ENCODE measurements around the gene CFAP157. TPM values are rescaled to one million over a fixed set of nuclear protein-coding genes. Genes with fewer than 3 reads are reported as not detected.

Gene CFAP157
- total RNA-seq, 1 experiment from 2014 or later = 0.22 TPM

DNA sequence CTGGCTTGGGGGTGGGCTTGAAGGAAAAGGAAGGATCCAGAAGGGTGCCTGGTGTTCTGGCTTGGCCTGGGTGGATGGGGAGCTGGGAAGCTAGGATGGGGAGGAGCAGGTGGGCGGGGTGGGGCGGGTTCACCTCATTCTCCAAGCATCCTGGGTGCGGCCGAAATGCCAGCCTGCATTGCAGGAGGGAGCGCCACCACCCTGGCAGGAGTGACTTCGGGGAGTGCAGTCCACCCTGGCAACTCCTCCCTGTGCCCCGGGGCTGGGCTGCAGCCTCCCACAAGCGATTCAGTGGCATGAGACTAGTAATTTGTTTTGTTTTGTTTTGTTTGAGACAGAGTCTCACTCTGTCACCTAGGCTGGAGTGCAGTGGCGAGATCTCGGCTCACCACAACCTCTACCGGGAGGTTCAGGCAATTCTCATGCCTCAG lies 14.6 kb downstream of the CFAP157 start:
- H3K27me3 ChIP-seq (ENCODE audit: insufficient read depth, low read length) = no peaks in the 10 kb centered on the region
- intact Hi-C loops (cut with micrococcal nuclease) = loop anchor here (1.0 to 5.0 kb wide), 3 partner anchors 109 to 217 kb away; partner anchors contain the start of gene STXBP1
- no peaks in the 10 kb centered on the region for H4K20me1 ChIP-seq (ENCODE audit: insufficient read depth)
- peak; percentile 79 for ATAC-seq
- H3K4me2 ChIP-seq (ENCODE audit: low read length) = peak overlapping the region; percentile 86
- TF ChIP-seq ZFX (IDR thresholded peaks at IDR 0.05) (no peak), POLR2AphosphoS5 (IDR thresholded peaks at IDR 0.05; ENCODE audit: low read depth, low read length) (peak; percentile 61)
- BruUV-seq (replicated peaks) = no TSS peak
- peak overlapping the region; percentile 27 to 48 for H3K4me3 ChIP-seq (replicated peaks in 1 of 2; ENCODE audit: low read depth in 1 of 2, low read length in 2 of 2)
- POLR2A ChIA-PET = interaction anchor here (0.6 to 1.2 kb wide), 7 partner anchors 8 to 149 kb away, joined by 3 to 7 read pairs (median 3); partner anchors contain the start of gene TOR2A
- H3K36me3 ChIP-seq (ENCODE audit: control insufficient read depth in 1 of 2, insufficient read depth in 2 of 2, low read length in 2 of 2) = no peaks in the 10 kb centered on the region
- H3K9me3 ChIP-seq (ENCODE audit: control insufficient read depth in 1 of 2, insufficient read depth in 1 of 2, low read depth in 1 of 2, low read length in 2 of 2) = no peaks in the 10 kb centered on the region
- H3K9ac ChIP-seq (ENCODE audit: low read length) = peak overlapping the region; percentile 42
- no peaks in the 10 kb centered on the region for H3K9me2 ChIP-seq (ENCODE audit: insufficient read depth)
- no peaks in the 10 kb centered on the region for H3K79me2 ChIP-seq (ENCODE audit: insufficient read depth, low read length)
- CTCF ChIA-PET = interaction anchor here (0.6 to 2.7 kb wide), 6 partner anchors 13 to 200 kb away, joined by 3 to 17 read pairs (median 4); partner anchors contain the start of genes ST6GALNAC4 and TOR2A
- H2AFZ ChIP-seq (ENCODE audit: low read depth, low read length, poor library complexity, severe bottlenecking) = peak overlapping the region; percentile 31
- peak overlapping the region; percentile 93 for H3K27ac ChIP-seq (ENCODE audit: low read depth, low read length)
- DNase-seq (ENCODE audit: low read depth, low spot score) = peak; percentile 56
- RAD21 ChIA-PET (ENCODE audit: low non-redundant PET in 1 of 2, low total read pairs in 2 of 2, uncharacterized antibody in 2 of 2, unreplicated experiment in 2 of 2) = no interaction called here
- peaks cover 54 to 64% of the 10 kb centered on the region in 2 experiments for H3K4me1 ChIP-seq (ENCODE audit: control insufficient read depth in 1 of 2, insufficient read depth in 2 of 2, low read length in 2 of 2)

DNA sequence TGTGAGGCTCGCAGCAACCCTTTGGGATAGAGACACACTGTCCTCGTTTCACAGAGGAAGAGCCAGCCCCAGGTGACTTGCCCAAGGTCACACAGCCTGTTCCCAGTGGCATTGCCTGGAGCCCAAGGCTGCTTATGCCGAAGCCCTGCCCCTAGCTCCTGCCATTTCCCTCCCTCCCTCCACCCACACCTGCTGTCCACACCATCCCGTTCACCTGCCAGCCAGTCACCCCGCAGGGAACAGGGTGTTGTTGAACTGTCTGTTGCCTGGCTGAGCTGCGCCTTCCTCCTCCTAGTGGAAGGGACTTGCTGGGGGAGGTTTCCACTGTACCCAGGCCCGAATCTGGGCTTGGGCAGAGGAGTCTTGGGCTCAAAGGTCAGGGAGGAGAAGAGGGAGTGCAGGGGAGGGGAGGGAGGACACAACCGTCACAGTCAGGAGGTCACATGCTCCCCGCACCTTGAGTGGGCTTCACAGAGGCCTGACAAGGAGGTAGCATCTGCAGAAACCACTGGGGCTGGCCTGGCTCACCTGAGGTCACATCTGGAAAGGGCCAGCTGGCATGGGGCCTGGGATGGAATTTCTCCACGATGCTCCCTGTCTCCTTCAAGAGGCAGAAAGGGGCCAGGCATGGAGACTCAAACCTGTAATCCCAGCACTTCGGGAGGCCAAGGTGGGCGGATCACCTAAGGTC lies 15.4 kb downstream of the CFAP157 start:
- H3K4me1 ChIP-seq (ENCODE audit: control insufficient read depth in 1 of 2, insufficient read depth in 2 of 2, low read length in 2 of 2) = peaks cover 54 to 62% of the 10 kb centered on the region in 2 experiments
- H3K36me3 ChIP-seq (ENCODE audit: control insufficient read depth in 1 of 2, insufficient read depth in 2 of 2, low read length in 2 of 2) = no peaks in the 10 kb centered on the region
- ChIA-PET POLR2A (interaction anchor here (0.9 to 1.2 kb wide), 4 partner anchors 9 to 133 kb away, joined by 3 to 7 read pairs (median 4); partner anchors contain the start of gene TOR2A), RAD21 (ENCODE audit: low non-redundant PET in 1 of 2, low total read pairs in 2 of 2, uncharacterized antibody in 2 of 2, unreplicated experiment in 2 of 2) (no interaction called here), CTCF (interaction anchor here (1.0 to 2.7 kb wide), 5 partner anchors 13 to 199 kb away, joined by 3 to 17 read pairs (median 4); partner anchors contain the start of genes ST6GALNAC4 and TOR2A)
- peak overlapping the region; percentile 93 for H3K27ac ChIP-seq (ENCODE audit: low read depth, low read length)
- no peaks in the 10 kb centered on the region for H3K27me3 ChIP-seq (ENCODE audit: insufficient read depth, low read length)
- no peaks in the 10 kb centered on the region for H4K20me1 ChIP-seq (ENCODE audit: insufficient read depth)
- H3K4me2 ChIP-seq (ENCODE audit: low read length) = peak overlapping the region; percentile 86
- ATAC-seq (peak; percentile 15), DNase-seq (ENCODE audit: low read depth, low spot score) (no peak)
- peak overlapping the region in 1 of 2 experiments; percentile 46; a peak in 1 of 4 replicates for H3K4me3 ChIP-seq (replicated peaks in 1 of 2; ENCODE audit: low read depth in 1 of 2, low read length in 2 of 2)
- intact Hi-C loops (cut with micrococcal nuclease) = loop anchor here (5.0 kb wide), 2 partner anchors 110 to 200 kb away; partner anchors contain the start of gene STXBP1
- no TSS peak for BruUV-seq (replicated peaks)
- H3K9ac ChIP-seq (ENCODE audit: low read length) = peak overlapping the region; percentile 42
- H3K9me2 ChIP-seq (ENCODE audit: insufficient read depth) = no peaks in the 10 kb centered on the region
- no peaks in the 10 kb centered on the region for H3K9me3 ChIP-seq (ENCODE audit: control insufficient read depth in 1 of 2, insufficient read depth in 1 of 2, low read depth in 1 of 2, low read length in 2 of 2)
- peak overlapping the region; percentile 31 for H2AFZ ChIP-seq (ENCODE audit: low read depth, low read length, poor library complexity, severe bottlenecking)
- TF ChIP-seq, protein P1, sequence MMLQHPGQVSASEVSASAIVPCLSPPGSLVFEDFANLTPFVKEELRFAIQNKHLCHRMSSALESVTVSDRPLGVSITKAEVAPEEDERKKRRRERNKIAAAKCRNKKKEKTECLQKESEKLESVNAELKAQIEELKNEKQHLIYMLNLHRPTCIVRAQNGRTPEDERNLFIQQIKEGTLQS (IDR thresholded peaks at IDR 0.05) = no peak
- TF ChIP-seq ELF1 (IDR thresholded peaks at IDR 0.05; ENCODE audit: borderline replicate concordance, low read depth) = no peak
- TF ChIP-seq RAD21 (IDR thresholded peaks at IDR 0.05; ENCODE audit: low read depth) = no peak
- no peak for TF ChIP-seq SRF (IDR thresholded peaks at IDR 0.05; ENCODE audit: low read depth)
- H3K79me2 ChIP-seq (ENCODE audit: insufficient read depth, low read length) = no peaks in the 10 kb centered on the region
